HG03066 (cell line): ENCODE data around the gene ENPP3.
"Not testable (repeated sequence)": the region's sequence is repeated elsewhere in the genome, so short reads cannot be mapped to it uniquely, and the experiment has no call there.

Source experiments
- ATAC-seq: cut with Tn5 transposase; IDR thresholded peaks from one replicate; pipeline ENCODE4 v1.9.1; 2021; ENCODE audit warnings: low read depth; ENCODE audit not compliant: unreplicated experiment

Gene ENPP3

DNA sequence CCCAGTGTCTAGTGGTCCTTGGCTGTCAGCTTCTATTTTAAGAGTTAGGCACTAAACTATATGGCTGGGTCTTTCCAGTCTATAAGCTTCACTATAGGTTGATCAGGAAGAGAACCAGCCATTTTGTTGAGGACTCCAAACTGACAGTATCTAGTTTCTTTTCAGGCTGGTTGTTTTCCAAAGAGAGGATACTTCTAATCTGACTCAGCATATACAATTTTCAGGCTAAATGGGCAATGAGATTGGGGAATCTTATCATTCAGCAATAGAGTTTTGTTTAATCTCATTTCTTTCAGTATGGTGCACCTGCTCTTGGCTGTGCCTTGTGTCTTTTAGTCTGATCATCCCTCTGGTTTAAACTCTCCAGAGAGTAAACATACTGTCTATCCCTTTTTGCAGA is 94.1 kb downstream of the ENPP3 start:
- ATAC-seq, result no peak

DNA sequence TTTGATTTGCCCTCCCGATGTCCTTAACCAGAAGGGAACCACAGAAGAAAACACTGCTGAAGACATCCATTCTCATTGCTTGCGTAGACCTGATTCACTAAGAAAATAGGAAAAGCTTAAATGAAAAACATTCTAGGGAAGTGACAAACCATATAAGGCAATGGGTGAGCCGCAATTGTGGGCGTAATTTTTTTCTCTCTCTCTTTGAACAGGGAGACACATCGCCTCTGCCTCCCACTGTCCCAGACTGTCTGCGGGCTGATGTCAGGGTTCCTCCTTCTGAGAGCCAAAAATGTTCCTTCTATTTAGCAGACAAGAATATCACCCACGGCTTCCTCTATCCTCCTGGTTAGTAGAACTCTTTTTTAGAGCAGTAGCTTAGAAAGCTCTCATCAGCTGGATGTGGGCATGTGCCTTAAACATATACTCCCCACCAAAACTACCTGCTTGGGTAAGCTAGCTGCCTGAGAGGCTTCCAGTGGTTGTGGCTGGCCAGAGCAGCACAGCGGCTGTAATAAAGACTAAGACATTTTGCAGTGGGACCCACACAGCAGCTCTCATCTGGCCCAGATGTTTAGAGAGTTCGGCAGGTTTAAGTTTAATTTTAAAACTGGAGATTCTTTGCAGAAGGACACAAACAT is 96.4 kb downstream of the ENPP3 start:
- no peak for ATAC-seq

DNA sequence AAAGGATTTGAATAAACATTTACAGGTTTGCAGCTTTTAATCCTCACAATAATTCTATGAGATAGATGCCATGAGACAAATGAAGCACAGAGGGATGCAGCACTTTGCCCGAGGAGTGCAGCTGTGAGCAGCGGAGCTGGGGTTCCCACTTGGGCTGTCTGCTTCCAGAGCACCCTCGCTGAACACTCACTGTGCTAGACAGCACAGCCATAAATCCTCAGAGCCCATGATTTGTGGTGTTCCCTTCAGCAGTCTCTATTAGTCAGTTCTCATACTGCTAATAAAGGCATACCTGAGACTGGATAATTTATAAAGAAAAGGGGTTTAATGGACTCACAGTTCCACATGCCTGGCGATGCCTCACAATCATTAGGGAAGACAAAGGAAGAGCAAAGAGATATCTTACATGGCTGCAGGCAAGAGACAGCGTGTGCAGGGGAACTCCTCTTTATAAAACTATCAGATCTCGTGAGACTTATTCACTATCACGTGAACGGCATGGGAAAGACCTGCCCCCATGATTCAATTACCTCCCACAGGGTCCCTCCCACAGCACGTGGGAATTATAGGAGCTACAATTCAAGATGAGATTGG is 99.0 kb downstream of the ENPP3 start:
- ATAC-seq, result no peak

DNA sequence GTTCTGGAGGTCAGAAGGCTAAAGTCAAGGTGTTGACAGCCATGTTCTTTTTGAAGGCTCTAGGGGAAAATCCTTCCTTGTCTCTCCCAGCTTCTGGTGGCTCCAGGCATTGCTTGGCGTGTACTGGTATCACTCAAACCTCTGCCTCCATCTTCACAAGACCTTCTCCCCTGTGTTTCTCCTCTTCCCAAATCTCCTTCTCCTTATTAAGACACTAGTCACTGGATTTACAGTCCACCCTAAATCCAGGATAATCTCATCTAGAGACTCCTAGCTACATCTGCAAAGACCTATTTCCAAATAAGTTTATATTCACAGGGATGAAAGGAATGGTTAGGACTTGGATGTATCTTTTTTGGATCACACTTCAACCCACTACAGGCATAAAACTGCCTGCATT is 99.7 kb downstream of the ENPP3 start:
- no peak for ATAC-seq

DNA sequence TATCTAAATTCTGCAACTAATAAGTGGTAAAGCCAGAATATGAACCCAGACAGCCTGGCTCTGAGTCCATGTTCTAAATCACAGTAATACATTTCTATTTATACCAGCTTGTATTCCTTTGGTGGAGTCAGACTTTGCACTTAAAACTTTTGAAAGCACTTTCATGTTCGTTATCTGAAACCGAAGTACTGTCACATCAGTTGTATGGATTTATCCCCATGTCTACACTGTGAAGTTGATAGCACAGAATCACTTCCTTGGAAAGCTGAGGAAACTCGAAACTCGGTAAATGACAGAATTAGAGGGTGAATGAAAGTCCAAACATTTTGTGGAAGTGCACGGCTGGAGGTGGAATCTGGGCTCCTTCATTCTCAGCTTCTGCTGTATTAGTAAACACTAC is 102.0 kb downstream of the ENPP3 start:
- ATAC-seq, result no peak

DNA sequence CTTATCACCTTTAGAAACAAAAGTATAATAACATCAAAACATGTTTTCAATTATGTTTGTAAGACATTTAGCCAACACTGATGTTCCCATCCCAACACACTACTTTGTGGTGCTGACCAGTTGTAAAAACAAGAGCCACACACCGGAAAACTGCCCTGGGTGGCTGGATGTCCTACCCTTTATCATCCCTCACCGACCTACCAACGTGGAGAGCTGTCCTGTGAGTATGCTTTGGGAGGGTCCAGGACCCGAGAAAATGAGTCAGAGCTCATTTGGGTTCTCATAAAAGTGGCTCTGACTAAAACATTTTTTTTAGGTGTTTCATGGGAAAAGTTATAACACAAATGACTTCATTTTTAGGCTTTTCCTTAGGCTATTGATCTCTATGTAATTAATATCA is 103.1 kb downstream of the ENPP3 start:
- ATAC-seq, result no peak

DNA sequence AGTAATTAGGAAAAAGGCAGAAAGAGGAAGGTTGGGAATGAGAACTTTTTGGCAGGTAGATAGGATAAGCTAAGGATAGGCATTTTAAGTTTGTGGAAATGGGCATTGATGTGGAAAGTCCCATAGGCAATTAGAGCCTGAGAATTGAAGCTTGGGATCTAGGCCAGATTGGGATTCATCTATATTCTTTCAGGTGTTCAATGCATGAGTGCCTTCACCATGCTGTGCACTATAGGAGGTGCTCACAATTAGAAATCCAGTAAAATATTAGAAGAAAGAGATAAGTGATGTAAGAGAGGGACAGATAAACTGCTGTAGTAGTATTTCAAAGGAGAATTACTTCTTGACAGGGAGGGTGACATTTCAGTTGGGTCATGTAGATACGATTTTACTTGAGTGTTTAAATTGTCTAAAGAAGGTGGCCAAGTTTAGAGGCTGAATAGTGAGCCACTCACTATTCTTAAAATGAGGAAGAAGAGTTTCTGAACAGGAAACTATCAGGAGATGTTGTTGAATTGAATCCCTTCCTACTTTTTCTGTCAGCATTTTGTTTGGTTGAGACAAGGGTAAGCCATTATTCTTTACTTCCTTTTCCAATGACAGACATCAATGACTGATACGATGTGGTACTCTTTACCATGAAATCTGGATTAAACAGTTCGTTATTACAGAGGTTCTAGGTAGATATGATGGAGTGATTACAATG is 104.7 kb downstream of the ENPP3 start:
- ATAC-seq, result no peak

DNA sequence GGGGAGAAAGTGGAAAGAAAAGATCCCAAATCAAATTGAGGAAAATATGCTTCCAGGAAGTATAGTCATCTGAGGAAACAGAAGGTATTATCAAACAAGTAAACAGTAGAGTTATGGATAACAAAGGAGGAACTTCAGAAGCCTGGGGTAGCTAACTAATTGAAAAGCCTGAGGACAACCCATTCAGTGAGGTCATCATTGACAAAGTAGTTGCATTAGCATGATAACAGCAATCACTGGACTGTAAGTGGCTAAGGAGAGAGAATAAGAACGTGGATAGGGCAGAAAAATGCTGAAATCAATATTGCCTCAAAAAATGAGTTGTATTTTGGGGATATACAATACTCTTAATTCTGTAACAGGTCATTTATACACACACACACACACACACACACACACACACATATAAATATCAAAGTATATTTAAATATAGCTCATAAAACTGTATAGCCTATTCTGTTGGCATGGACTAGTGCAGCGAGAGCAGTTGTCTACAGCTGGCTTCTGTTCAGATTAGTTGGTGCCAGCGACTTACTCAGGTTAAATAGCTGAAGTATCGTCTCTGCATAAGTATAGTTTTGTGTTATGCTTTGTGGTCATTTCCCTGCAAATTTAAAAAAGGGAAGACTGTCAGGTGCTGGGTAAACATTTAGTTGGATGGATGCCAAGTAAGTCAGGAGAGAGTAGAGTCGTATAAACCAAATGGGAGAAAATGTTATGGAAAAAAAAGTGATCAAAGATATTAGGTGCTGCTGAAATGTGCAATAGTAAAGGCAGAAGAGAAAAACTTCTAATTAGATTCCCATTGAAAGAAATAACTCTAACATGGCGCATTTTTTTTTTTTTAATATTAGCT is 107.6 kb downstream of the ENPP3 start:
- ATAC-seq, result no peak

DNA sequence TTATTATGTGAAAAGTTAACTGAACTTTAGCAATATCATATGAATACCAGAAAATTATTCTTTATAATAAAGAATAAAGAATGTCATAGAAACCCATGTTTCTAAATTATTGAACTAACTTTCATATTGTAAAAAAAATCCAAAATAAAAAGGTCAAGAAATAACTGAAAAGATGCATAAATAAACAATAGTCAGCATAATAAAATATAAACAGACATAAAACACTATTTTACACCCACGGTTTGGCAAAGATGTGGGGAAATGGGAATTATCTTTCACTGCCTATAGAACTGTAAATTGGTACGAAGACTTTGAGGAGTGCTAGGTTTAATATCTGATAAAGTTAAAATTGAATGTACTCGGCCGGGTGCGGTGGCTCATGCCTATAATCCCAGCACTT is 108.4 kb downstream of the ENPP3 start:
- no peak for ATAC-seq

DNA sequence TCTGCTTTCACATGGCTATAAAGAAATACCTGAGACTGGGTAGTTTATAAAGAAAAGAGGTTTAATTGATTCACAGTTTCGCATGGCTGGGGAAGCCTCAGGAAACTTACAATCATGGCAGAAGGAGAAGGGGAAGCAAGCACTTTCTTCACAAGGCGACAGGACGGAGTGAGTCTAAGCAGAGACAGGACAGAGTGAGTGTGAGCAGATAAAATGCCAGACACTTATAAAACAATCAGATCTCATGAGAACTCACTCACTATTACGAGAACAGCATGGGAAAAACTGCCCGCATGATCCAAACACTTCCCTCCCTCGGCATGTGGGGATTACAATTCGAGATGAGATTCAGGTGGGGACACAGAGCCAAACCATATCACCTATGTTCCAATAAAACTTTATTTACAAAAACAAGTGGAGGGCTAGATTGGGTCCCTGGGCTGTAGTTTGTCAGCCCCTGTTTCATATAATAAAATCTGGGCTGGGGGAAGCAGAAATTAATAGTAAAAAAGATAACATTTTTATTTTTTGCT is 110.8 kb downstream of the ENPP3 start:
- no peak for ATAC-seq

DNA sequence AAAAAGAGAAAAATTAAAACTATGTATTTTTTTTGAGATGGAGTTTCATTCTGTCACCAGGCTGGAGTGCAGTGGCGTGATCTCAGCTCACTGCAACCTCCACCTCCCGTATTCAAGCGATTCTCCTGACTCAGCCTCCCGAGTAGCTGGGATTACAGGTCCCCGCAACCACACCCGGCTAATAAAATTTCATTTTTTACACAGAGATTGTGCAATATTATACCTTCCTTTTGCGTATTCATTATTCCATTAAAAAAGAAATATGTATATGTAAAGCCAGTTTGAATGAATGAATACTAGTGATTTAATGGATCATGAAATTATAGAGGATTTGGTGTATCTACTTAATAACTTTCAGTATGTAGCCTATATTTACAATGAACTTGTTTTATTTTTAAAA is 111.9 kb downstream of the ENPP3 start:
- ATAC-seq, result no peak

DNA sequence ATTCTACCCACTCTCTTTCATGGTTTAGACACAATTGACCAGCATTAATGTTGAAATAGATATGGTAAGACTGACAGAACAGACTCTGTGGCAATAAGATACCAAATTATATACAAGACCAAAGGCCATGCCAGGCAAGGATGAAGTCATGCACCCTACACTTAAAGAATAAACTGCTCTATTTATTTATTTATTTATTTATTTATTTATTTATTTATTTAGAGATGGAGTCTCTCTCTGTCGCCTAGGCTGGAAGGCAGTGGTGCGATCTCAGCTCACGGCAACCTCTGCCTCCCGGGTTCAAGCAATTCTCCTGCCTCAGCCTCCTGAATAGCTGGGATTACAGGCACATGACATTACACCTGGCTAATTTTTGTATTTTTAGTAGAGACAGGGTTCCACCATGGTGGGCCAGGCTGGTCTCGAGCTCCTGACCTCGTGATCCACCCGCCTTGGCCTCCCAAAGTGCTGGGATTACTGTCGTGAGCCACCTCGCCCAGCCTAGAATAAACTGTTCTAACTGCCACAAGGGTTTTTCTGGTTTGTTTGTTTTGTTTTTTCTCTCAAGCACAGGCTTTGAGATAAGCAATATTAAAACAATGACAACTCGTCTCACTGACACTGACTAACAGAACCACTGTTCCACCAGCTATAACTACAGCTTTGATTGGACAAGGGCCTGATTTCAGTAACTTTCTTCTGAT is 114.1 kb downstream of the ENPP3 start:
- not testable (repeated sequence) for ATAC-seq

DNA sequence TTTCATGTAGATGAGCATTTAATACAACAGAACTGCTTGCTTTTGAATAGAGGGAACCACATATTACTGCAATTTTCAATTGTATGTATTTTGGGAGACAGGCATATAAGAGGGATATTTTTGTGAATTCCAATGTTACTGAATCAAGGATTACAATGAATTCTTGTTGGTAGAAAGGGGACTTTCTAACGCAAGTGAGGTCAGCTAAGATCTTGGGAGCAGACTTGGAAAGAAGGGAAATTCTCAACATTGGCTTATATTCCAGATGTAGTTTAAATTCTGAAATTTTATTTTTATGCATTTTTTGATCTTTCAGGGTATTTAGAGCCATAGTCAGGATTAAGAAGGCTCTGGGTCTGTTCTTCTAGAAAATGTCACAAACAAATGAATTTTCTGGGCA is 117.0 kb downstream of the ENPP3 start:
- ATAC-seq, result no peak

DNA sequence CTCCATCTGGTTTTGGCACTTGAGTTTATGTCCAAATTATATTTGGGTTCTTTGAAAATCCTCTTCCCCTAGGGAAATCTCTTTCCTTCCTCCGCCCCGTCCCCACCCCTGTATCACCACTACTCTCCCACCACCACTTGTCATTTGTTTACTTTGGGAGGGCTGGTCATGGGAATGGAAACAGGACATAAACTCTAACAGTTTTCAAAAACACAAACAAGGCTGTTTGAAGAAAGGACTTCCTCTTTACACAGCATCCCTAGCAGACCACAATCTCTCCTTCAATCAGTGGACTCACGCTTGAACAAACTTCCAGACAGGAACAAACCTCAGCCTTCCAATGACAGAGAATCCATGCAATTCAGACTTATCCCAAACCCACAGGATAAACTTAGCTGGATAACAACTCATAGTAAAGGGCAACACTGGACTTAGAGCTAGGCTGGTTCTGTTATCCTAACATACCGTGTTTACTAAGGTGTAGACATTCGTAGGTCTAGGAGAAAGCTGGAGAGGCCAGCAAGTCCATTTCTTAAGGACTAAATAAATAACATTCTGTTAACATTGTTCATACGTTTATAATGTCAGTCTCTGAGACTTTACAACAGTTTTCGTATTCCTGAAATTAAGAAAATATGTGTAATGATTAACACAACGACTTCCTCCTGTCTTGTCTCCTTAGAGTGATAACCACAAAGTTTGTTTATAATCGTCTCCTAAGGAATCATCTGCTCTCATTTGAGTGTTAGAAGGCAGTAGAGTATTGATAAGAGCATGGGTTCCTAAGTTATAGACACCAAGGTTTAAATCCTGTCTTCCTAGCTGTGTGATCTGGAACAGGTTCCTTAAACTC is 117.8 kb downstream of the ENPP3 start:
- ATAC-seq, result no peak

DNA sequence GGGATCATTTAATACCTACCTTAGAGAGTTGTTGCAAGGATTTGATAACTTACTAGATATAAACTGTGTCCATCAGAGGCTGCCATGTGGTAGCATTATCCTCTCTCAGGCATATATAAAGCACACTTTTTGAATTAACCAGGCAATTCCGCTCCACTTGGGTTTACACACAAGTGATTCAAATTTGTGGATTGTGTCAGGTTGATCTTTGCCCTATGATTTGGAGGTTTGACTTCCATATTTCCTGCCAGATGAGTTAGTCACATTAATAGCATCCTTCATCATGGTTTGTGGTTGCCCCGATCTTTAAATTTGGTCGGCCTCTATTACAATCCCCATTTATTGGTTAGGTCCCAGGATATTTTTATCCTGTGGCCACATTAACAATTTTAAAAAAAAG is 118.5 kb downstream of the ENPP3 start:
- no peak for ATAC-seq

DNA sequence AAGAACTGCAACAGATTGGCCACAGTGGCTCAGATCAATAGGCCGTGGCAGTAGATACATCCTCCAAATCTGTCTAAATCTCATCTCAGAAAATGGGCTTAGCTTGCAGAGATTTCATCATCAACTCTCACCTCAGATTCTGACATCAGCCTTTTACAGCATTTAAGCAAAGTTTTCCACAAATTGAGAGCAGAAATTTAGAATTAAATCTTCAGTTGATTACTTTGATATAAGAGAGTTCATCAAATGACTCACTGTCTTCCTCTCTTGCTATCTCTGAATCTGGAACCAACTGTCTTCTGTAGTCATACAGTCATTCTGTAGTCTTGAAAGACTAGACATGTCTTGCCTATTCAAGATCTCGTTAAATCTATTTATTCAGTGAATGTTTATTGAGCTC is 118.9 kb downstream of the ENPP3 start:
- ATAC-seq, result no peak

DNA sequence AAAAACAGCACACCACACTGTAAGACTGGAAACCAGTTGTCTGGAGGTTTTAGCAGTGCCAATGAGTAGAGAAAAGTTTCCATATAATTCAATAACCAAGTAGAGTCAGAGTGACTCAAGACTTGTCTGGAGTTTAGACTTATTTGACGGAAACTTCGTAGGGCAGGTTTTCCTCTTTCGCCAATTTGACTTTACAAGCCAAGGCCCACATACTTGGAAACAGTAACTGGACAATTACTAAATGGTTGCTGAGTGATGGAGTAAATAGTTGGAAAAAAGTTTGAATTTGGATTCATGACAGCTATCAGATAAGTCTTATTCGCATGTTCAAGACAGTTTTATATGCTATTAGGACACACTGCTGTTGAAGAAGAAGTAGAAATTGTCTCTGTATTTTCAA is 121.8 kb downstream of the ENPP3 start:
- no peak for ATAC-seq

DNA sequence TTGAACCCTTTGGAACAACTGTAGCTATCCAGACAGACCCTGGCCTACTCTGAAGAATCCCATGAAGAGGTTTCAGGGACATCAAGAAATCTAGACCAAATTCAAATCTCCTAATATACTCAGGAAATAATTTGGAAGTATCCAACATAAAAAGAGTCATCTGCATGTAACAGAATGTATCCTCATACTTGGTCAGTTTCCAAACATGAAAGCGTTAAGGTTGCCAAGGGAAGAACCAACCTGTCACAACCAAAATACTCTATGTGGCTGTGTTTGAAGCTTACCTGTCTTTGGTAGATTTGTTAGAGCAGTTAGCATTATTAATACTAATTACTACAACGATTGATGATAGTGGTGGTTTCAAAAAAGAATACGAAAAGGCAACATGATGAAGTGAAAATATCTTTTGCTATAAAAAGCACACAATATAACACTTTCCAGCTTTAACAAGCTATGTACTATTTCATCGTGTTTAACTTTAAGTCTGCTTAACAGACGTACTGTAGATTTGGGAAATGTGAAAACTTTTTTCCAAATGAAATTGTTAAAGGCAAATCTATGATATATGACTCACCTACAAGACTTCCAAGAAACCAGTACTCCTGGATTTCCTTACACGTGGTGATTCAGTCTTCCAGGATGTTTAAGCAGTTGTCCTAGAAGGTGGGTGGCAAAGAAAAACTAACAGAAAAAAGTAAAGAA is 124.1 kb downstream of the ENPP3 start:
- ATAC-seq, result no peak

DNA sequence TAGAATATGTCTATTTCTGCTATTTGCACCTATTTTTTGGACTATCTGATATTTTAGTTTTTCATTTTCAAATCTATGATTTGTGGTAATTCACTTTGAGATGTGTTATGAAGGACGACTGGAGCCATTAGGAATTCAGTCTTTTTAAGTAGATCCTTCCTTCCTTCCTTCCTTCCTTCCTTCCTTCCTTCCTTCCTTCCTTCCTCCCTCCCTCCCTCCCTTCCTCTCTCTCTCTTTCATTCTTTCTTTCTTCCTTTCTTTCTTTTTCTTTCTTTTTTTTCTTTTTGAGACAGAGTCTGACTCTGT is 124.6 kb downstream of the ENPP3 start:
- ATAC-seq, result no peak
